Neural cell (in vitro differentiated cells): ENCODE measurements around the gene CHD2. TPM values are rescaled to one million over a fixed set of nuclear protein-coding genes. Genes with fewer than 3 reads are reported as not detected.

Experiments used
- H2AFZ ChIP-seq: fragments of 200-600, 300-800 bp; sonication (generic), shearing (Covaris generic); 2 replicates; pipeline ENCODE4 v1.6.0; 2014; ENCODE audit warnings: low read depth, mild to moderate bottlenecking, antibody characterized with exemption, low read length, moderate library complexity
- H3F3A ChIP-seq: fragments of 200-600 bp; shearing (Covaris generic); 2 replicates; pipeline ENCODE4 v1.6.1; 2016; ENCODE audit warnings: mild to moderate bottlenecking, moderate library complexity, mixed read lengths, antibody characterized with exemption, low read length; ENCODE audit not compliant: insufficient read depth, poor library complexity, severe bottlenecking
- H3K27ac ChIP-seq: fragments of 200-600, 300-800 bp; sonication (generic), shearing (Covaris generic); 2 replicates; pipeline ENCODE4 v1.5.1; 2014; ENCODE audit warnings: mild to moderate bottlenecking, low read length, moderate library complexity
- H3K27me3 ChIP-seq: fragments of 300-800, 200-600 bp; sonication (generic), shearing (Covaris generic); 2 replicates; pipeline ENCODE4 v1.6.0; 2014; ENCODE audit warnings: mild to moderate bottlenecking, low read depth, low read length, moderate library complexity; ENCODE audit not compliant: insufficient read depth
- H3K36me3 ChIP-seq: fragments of 300-800, 200-600 bp; sonication (generic), shearing (Covaris generic); 2 replicates; pipeline ENCODE4 v1.5.1; 2014; ENCODE audit warnings: mild to moderate bottlenecking, antibody characterized with exemption, low read length, moderate library complexity; ENCODE audit not compliant: insufficient read depth
- H3K4me2 ChIP-seq: fragments of 300-800, 200-600 bp; sonication (generic), shearing (Covaris generic); 2 replicates; pipeline ENCODE4 v1.6.0; 2014; ENCODE audit warnings: mild to moderate bottlenecking, low read length
- H3K4me3 ChIP-seq: fragments of 300-800, 200-600 bp; sonication (generic), shearing (Covaris generic); 2 replicates; pipeline ENCODE4 v1.5.1; 2014; ENCODE audit warnings: mild to moderate bottlenecking, low read length, moderate library complexity
- H3K79me2 ChIP-seq: fragments of 200-600 bp; shearing (Covaris generic); replicated peaks from 2 replicates; pipeline ENCODE4 v1.6.0; 2014; ENCODE audit warnings: mild to moderate bottlenecking, low read length, moderate library complexity; ENCODE audit not compliant: insufficient read depth
- H3K9ac ChIP-seq: fragments of 300-800, 200-600 bp; sonication (generic), shearing (Covaris generic); 2 replicates; pipeline ENCODE4 v1.6.1; 2016; ENCODE audit warnings: mild to moderate bottlenecking, low read length, mixed read lengths
- H3K9me2 ChIP-seq: fragments of 200-600 bp; shearing (Covaris generic); 2 replicates; pipeline ENCODE4 v1.6.1; 2016; ENCODE audit warnings: mild to moderate bottlenecking, low read length, mixed read lengths; ENCODE audit not compliant: insufficient read depth
- H3K9me3 ChIP-seq: fragments of 200-600, 300-800 bp; sonication (generic), shearing (Covaris generic); 2 replicates; pipeline ENCODE4 v1.6.1; 2016; ENCODE audit warnings: mild to moderate bottlenecking, mixed run types, low read length, moderate library complexity, mixed read lengths
- H4K20me1 ChIP-seq: fragments of 200-600 bp; shearing (Covaris generic); 2 replicates; pipeline ENCODE4 v1.6.1; 2016; ENCODE audit warnings: mild to moderate bottlenecking, mixed run types; ENCODE audit not compliant: insufficient read depth
- CTCF ChIP-seq: fragments of 450-650 bp; IDR thresholded peaks from 2 replicates; pipeline ENCODE4 v1.5.1; 2014; ENCODE audit warnings: antibody characterized with exemption, mild to moderate bottlenecking, moderate library complexity; ENCODE audit not compliant: poor library complexity, severe bottlenecking
- EP300 ChIP-seq: fragments of 450-650 bp; conservative IDR thresholded peaks from 2 replicates; pipeline ENCODE4 v1.6.1; 2014; ENCODE audit warnings: antibody characterized with exemption, mild to moderate bottlenecking, moderate library complexity; ENCODE audit not compliant: poor library complexity, severe bottlenecking
- EZH2 ChIP-seq: fragments of 200-600, 300-800 bp; shearing (Covaris generic), sonication (generic); IDR thresholded peaks from 2 replicates; pipeline ENCODE4 v1.6.1; 2014; ENCODE audit warnings: antibody characterized with exemption, low read length, borderline replicate concordance, mild to moderate bottlenecking; ENCODE audit not compliant: insufficient read depth, poor library complexity, severe bottlenecking
- MXI1 ChIP-seq: fragments of 450-650 bp; conservative IDR thresholded peaks from 2 replicates; pipeline ENCODE4 v1.6.1; 2014; ENCODE audit warnings: antibody characterized with exemption, mild to moderate bottlenecking; ENCODE audit not compliant: poor library complexity, severe bottlenecking
- POLR2AphosphoS5 ChIP-seq: IDR thresholded peaks from 2 replicates; pipeline ENCODE4 v1.6.1; 2012
- RAD21 ChIP-seq: fragments of 450-650 bp; conservative IDR thresholded peaks from 2 replicates; pipeline ENCODE4 v1.6.1; 2014; ENCODE audit warnings: antibody characterized with exemption, mild to moderate bottlenecking, moderate library complexity
- REST ChIP-seq: IDR thresholded peaks from 2 replicates; pipeline ENCODE4 v1.6.1; 2012; ENCODE audit warnings: borderline replicate concordance
- SMC3 ChIP-seq: fragments of 450-650 bp; conservative IDR thresholded peaks from 2 replicates; pipeline ENCODE4 v1.6.1; 2014; ENCODE audit warnings: antibody characterized with exemption, mild to moderate bottlenecking, moderate library complexity; ENCODE audit not compliant: poor library complexity
- TAF1 ChIP-seq: IDR thresholded peaks from 2 replicates; pipeline ENCODE4 v1.6.1; 2012; ENCODE audit warnings: low read depth
- polyA plus RNA-seq: library from polyadenylated mRNA; depleted of rRNA; stranded (reverse); fragments of >200 nt; gene quantifications from 2 replicates; pipeline ENCODE4 v1.2.3, GENCODE V29; 2014

CHD2 gene
- polyA plus RNA-seq, 1 donor from 2014 or later: 113 TPM

GRCh38 chr15:92906563-92907081, 6.5 kb downstream of the CHD2 start:
- H3K9ac ChIP-seq: no peak overlapping the region

GRCh38 chr15:92907229-92907628, 7.1 kb downstream of the CHD2 start:
- Histone ChIP-seq H3K4me3 (peak overlapping the region; percentile 8), H3K9me3 (no peaks in the 10 kb centered on the region), H3K4me2 (no peak overlapping the region), H4K20me1 (no peaks in the 10 kb centered on the region), H3K9me2 (no peaks in the 10 kb centered on the region), H3F3A (no peaks in the 10 kb centered on the region), H3K27me3 (no peaks in the 10 kb centered on the region), H2AFZ (no peak overlapping the region), H3K79me2 (peaks cover 95% of the 10 kb centered on the region), H3K36me3 (no peaks in the 10 kb centered on the region), H3K9ac (no peak overlapping the region), H3K27ac (no peak overlapping the region)
- no peak for TF ChIP-seq EP300
- TF ChIP-seq CTCF: no peak
- TF ChIP-seq MXI1: no peak
- no peak for TF ChIP-seq POLR2AphosphoS5

More at GRCh38 chr15:92906563-92907081, 6.5 kb downstream of the CHD2 start:
- no peak overlapping the region for H3K27ac ChIP-seq
- H4K20me1 ChIP-seq: no peaks in the 10 kb centered on the region
- H2AFZ ChIP-seq: no peak overlapping the region
- no peak overlapping the region for H3K4me2 ChIP-seq
- no peaks in the 10 kb centered on the region for H3K9me3 ChIP-seq
- H3K9me2 ChIP-seq: no peaks in the 10 kb centered on the region
- H3F3A ChIP-seq: no peaks in the 10 kb centered on the region
- no peak for TF ChIP-seq CTCF
- no peaks in the 10 kb centered on the region for H3K27me3 ChIP-seq
- peak overlapping the region; percentile 66 for H3K4me3 ChIP-seq
- H3K79me2 ChIP-seq: peaks cover 95% of the 10 kb centered on the region
- no peaks in the 10 kb centered on the region for H3K36me3 ChIP-seq

- Histone ChIP-seq H3K4me2 (no peak overlapping the region), H3K9ac (no peak overlapping the region), H3K9me2 (no peaks in the 10 kb centered on the region), H3K36me3 (no peaks in the 10 kb centered on the region), H3K9me3 (no peaks in the 10 kb centered on the region), H3K27me3 (no peaks in the 10 kb centered on the region), H3F3A (no peaks in the 10 kb centered on the region), H3K4me3 (peak overlapping the region; percentile 8), H3K79me2 (peaks cover 94% of the 10 kb centered on the region), H2AFZ (no peak overlapping the region), H3K27ac (peak overlapping the region; percentile 25), H4K20me1 (no peaks in the 10 kb centered on the region)
- no peak for TF ChIP-seq TAF1
- TF ChIP-seq POLR2AphosphoS5: no peak
- TF ChIP-seq MXI1: no peak
- no peak for TF ChIP-seq EP300
- TF ChIP-seq RAD21: no peak
- TF ChIP-seq SMC3: no peak
- TF ChIP-seq REST: no peak
- TF ChIP-seq EZH2: no peak
- no peak for TF ChIP-seq CTCF
Observed at GRCh38 chr15:92907896-92908712, 8.0 kb downstream of the CHD2 start.
